Myocyte (in vitro differentiated cells): ENCODE data around the gene ZAP70. TPM values are rescaled to one million over a fixed set of nuclear protein-coding genes. Genes with fewer than 3 reads are reported as not detected.

ENCODE experiments used
- DNase-seq: peaks from one replicate; pipeline ENCODE4 v3.0.0-alpha.2; 2012; ENCODE audit warnings: low read depth
- total RNA-seq: library from RNA; depleted of rRNA; stranded (reverse); fragments of >200 nt; gene quantifications from 2 replicates; pipeline ENCODE4 v1.2.3, GENCODE V29; 2014

ZAP70 gene
- total RNA-seq, 1 donor from 2014 or later = 2.2 TPM

GRCh38 chr2:97775074-97775473 lies 61.7 kb downstream of the ZAP70 start:
- no peak for DNase-seq

- no peak for DNase-seq
Observed at GRCh38 chr2:97779141-97779540, 65.8 kb downstream of the ZAP70 start.

- no peak for DNase-seq
Observed at GRCh38 chr2:97781981-97782380, 68.6 kb downstream of the ZAP70 start.

- DNase-seq = no peak
Observed at GRCh38 chr2:97784953-97785352, 71.6 kb downstream of the ZAP70 start.

GRCh38 chr2:97785818-97786217 lies 72.4 kb downstream of the ZAP70 start:
- DNase-seq = no peak

- DNase-seq = no peak
Observed at GRCh38 chr2:97788986-97789644, 75.7 kb downstream of the ZAP70 start.

Other genes with a start within 250 kb of the ZAP70 start
- 12.8 and 15.6 TPM in 2 replicates for gene ANKRD36B, start 123.7 kb upstream of the ZAP70 start, total RNA-seq
- gene COX5B, start 67.5 kb upstream of the ZAP70 start, total RNA-seq = 228 and 268 TPM in 2 replicates
- gene ACTR1B, start 49.5 kb upstream of the ZAP70 start, total RNA-seq = 81.1 and 87.4 TPM in 2 replicates
- 4.9 and 5.7 TPM in 2 replicates for gene C2orf92, start 43.9 kb upstream of the ZAP70 start, total RNA-seq